ENCODE results near the gene ZNF503.

ZNF503 gene, protein sequence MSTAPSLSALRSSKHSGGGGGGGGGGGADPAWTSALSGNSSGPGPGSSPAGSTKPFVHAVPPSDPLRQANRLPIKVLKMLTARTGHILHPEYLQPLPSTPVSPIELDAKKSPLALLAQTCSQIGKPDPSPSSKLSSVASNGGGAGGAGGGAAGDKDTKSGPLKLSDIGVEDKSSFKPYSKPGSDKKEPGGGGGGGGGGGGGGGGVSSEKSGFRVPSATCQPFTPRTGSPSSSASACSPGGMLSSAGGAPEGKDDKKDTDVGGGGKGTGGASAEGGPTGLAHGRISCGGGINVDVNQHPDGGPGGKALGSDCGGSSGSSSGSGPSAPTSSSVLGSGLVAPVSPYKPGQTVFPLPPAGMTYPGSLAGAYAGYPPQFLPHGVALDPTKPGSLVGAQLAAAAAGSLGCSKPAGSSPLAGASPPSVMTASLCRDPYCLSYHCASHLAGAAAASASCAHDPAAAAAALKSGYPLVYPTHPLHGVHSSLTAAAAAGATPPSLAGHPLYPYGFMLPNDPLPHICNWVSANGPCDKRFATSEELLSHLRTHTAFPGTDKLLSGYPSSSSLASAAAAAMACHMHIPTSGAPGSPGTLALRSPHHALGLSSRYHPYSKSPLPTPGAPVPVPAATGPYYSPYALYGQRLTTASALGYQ

DNA sequence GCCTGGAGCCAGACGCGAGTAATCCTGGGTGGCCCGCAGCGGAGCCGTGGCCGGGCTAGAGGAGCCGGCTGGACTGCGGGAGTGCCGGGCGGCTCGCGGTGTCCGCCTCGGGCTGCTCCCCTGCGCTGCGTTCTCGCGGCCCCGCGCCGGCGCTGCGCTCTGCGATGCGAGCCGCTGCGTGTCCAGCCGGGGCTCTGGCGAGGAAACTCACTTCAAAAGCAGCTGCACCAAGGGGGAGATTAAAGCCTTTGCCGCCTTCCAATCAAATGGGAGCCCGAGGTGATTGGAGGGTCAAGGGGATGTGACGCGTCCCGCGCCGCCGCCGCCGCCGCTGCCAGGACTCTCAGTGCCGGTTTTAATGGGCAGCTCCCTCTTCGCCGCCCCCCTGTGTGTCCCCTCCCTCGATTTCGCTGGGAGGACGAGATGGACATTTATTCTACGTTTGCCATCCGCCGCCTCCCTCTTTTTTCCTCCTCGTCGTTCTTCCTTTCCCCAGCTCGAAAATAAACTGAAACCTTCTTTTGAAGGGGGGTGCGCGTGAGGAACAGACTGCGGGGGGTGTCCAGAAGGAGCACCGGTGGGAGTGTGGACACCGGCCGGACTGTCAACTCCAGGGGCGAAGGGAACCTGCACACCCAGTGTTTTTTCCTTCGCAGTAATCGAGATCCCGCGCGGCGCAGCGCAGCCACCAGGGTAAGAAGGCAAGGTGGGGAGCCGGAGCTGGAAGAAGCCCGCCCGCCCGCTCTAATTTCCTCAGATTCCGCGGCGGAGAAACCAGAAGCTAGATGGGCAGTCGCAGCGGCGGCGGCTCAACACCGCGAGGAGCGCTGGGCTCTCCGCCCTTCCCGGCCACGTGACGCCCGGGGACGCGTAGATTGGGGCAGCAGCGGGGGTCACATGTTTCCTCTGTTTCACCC is at the start of gene ZNF503:
Gene ZNF503 (minus strand): TSS at position 196 of the 917 bp plus-strand sequence. CDS start 345 bp downstream, outside the sequence.
- peak; percentile 91 for DNase-seq

DNA sequence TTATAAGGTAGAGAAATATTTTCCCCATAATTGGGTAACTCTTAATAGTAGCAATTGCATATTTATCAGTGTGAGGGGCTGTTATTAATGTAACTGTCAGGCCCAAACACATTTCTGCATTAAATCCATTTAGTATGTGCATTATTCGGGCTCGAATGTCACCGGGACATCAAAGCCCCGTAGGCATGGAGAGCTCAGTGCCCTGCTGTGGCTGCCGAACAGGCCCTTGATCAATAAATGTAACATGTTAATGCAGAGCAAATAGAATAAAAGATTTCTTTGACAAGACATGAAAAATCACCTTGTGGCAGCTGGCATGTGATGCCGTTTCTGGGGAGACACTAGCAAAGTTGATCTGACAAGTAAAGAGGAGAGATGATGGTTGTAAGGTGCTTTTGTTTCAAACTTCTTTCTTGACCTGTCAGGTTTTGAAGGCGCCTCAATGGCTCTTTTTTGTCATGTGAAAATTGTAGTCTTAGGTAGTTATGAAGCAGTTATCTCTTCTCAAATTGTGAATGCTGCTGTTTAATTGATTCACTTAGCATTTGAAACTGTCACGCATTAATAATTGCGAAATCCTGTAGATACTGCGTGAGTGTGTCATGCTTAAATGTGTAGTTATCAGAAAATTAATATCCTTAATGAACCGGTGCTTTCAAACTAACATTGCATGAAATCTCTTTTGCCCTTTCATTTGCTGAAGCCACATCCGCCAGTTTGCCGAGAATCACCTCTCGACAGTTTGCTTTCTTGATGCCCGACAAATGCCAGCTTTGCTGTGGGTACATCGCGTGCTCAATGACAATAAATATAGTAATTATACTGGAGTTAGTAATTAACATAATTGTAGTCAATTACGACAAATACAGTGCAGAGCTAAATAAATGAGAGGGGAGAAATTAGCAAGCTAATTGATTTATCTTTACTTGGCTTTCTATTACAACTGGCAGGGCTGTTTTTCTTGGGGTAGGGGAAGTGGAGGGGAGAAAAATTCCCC is 49.4 kb upstream of the ZNF503 start:
- DNase-seq: no peak

DNA sequence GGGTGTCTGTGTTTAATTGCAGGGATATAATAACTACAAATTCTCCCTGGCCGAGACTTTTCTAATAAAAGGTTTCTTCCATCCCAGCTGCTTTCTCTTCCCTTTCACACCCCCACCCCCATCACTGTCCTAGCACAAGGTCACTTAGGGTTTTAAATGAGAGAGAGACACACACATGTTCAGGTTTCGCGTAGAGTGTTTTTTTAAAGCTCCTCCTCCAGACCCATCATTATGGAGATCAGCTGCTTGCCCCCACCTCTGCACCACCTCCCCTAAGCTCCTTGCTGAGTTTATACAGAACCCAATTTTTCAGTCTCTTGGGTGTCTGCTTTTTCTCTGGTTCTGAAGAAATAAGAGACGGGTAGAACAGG is 48.5 kb upstream of the ZNF503 start:
- no peak for DNase-seq

DNA sequence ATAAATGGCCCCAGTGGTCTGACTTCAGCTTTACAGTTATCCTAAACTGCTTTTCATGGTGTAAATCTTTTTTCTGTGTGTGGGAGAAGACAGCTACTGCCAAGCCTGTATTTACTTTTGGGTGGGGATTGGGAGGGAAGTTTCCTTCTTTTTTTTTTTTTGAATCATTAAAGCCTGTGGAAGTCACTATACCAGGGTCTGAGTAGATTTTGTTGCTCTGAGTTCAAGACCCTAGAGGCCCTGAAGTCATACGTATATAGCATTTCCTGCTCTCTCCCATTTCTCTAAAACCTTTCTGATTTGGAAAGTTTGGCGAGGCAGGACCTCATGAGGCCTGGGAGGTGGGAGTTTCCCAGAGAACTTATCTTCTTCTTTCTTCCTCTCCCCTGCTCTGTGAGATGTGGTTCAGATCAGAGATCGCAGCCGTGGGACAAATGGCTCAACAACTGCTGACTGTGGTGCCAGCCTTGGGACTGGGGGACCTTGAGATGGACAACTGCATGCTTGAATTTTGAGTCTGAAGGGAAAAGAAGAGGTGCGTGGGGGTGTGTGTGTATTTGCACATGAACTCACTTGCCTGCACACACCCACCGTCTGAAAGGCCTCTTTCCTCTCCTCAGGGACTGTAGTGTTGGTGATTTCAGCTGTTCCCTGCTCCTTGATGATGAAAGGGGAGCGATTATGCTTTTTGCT is 48.0 kb upstream of the ZNF503 start:
- DNase-seq: no peak

DNA sequence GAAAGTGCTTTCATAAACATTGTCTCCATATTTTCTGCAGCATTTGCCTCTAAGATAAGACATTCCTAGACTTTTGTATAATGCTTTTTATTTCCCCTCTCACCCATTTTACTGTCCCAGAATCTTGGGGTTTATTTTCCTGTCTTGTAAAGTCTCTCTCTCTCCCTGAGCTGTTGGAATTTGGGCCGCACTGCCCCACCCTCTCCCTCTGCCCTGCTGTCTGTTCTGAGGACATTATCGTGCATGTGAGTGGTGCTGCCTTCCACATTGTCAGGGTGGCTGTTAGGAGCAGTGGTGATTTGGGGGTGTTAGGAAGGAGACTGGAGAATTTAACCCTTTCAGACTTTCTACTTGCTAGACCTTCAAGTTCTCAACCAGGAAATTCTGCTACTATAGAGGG is 46.6 kb upstream of the ZNF503 start:
- DNase-seq: no peak

DNA sequence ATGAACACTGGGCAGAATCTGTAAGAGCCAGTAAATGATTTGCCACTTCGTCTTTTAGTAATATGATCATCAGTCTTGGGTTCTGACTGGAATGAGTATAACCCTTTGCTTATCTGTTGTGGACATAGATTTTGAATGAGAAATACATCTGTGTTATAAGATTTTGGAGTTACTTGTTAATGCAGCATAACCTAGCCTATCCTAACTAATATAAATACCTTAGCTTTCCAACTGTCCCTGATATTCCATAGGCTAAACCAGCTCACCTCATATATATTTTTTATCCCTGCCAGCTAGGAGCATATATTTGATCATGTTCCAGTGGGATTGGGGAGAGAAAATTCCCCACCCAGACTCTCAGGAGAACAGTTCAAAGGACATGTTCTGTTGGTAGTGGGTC is 44.9 kb upstream of the ZNF503 start:
- DNase-seq: no peak

DNA sequence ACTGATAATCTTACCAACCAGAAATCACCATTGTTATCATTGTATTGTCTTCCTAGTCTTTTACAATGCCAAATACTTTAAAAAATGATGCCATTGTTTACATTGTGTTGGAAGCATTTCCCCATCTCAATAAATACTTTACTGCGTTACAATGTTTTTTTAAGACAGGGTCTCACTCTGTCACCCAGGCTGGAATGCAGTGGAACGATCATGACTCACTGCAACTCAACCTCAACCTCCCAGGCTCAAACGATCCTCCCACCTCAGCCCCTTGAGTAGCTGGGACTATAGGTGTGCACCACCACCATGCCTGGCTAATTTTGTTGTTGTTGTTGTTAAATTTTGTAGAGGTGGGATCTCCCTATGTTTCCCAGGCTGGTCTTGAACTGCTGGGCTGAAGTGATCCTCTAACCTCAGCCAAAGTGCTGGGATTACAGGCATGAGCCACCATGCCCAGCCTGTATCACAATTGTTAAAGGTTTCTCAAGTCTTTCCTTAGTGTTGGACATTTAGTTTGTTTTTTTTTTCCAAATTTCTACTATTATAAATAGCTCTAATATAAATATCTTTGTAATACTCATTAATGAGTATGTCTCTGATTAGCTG is 43.3 kb upstream of the ZNF503 start:
- no peak for DNase-seq

DNA sequence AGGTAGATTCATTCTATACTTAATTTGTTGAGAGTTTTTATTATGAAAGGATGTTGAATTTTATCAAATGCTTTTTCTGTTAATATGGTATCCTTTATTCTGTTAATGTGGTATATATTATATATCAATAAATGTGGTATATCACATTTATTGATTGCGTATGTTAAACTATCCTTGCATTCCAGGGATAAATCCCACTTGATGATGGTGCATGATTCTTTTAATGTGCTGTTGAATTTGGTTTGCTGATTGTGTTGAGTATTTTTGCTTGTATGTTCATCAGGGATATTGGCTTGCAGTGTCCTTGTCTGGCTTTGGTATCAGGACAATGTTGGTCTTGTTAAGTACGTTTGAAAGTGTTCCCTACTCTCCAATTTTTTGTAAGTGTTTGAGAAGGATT is 41.8 kb upstream of the ZNF503 start:
- no peak for DNase-seq

DNA sequence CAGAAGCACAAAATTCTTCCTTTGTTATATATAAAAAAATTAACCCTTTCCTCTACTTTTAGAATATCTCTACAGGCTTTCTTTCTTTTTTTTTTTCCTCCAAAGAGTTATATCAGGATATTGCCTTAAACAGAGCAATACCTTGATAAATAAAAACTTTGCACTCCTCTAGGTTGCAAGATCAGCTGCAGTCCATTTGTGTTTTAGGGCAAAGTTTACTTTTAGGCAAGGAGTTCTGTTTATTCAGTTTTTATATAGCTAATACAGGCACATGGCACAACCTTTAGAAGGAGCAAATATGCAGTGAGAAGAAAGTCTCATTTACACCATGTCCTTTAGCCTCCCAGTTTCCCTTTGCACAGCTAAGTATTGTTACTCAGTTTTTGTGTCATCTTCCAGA is 40.1 kb upstream of the ZNF503 start:
- DNase-seq: no peak

DNA sequence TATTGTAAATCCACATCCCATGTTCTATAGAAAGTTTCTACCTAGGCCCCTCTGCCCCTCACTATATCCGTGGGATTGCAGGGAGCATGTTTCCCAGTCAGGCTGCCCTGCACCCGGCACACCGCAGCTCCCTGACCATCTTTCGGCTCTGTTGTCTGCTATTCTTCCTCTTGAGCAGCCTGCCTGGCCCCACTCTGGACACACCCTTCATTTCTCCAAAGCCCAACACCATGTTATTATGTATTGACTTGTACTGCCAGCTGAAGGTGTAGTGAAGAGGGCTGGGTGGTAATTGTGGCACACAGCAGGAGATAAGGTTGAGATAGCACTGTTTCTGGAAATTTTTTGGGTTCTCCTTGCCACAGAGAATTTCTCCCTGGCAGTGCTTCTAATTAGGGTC is 39.6 kb upstream of the ZNF503 start:
- DNase-seq: no peak

DNA sequence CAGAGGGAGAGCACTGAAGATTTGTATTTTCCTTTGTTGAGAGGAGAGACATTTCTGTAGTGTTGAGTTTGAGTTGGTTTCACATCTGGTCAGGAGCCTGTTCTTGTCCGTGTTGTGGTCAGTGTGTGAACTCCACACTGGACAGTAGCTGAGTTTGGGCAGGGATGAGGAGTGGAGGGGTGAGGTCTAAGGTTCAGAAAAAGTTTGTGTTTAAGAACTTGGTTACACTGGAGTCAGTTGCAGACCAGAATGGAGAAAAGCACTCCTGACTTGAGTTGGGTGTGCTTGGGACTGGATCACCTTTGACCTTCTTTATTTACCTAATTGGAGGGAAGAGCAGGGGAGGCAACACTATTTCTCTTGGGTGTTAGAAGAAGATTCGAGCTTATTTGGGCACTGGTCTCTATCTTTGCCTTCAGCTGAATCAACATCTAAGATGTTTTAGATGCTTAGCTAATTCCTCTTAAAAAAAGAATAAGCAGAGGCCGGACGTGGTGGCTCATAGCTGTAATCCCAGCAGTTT is 38.8 kb upstream of the ZNF503 start:
- DNase-seq: no peak

DNA sequence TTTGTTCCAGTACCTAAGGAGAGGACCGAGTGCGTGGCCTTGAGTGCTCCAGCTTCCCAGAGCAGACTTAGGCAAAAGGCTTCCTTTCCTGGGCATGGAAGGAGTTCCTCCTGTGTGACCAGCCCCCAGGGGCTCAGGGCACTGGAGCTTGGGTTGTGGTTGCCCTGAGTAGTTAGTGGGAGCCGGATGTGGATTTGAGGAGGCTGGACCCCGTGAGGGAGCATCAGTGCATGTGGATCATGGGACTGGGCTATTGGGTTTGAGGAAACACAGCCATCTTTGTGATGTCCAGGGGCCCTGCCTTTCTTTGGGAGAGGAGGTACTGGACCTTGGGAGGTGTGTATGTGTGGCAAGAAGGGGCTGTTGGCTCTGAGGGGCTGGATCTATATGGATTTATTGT is 38.2 kb upstream of the ZNF503 start:
- DNase-seq: no peak

DNA sequence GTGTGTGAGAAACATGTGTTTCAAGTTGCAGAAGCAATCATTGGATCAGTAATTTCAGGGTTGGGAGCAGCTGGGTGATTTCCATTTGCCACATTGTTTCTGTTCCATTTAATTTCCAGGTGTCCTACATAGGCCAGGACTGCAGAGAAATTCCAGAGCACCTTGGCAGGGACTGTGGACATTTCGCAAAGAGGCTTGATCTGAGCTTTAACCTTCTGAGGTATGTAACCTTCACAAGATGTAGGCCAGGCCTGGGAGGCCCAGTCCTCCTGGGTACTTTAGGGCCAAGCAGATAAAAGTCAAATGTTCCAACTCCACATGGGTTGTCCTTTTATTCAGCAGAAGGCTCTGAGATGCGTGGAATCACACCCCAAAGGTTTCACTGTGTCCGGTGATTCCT is 36.7 kb upstream of the ZNF503 start:
- no peak for DNase-seq

DNA sequence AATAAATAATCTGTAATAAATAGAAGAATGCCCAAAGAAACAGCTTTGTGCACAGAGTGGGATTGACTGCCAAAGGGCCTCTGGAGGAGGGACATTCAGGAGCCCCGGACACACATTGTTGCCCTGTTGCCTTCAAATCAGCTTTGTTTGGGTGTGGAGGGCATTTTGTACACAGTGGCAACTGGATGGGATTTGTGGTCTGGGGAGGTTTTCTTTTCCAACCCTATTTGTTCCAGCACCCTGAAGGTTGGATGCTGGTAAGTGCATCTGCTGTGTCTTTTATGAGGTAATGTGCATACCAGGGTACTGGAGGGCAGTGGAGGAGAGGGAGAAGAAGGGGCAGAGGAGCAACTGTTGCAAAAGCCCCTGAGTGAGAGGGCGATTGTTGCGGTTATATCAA is 36.1 kb upstream of the ZNF503 start:
- DNase-seq: no peak

DNA sequence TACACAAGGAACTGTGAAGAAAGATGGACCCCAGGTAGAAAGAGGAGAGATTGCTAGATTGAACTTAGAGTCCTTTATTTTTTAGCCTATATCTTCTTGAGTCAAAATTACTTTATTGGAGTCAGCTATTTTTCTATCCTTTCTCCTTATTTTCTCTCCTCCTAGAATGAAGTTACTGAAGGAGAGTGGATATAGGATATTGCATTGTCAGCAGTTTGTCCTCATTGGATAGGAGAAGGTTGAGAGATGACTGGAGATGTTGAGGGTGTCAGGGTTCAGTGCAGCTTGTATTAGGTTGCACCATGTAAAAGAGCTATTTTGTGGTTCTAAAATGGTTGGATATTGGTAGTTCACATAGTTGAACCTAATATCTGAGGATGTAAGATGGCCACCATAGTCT is 35.3 kb upstream of the ZNF503 start:
- no peak for DNase-seq

DNA sequence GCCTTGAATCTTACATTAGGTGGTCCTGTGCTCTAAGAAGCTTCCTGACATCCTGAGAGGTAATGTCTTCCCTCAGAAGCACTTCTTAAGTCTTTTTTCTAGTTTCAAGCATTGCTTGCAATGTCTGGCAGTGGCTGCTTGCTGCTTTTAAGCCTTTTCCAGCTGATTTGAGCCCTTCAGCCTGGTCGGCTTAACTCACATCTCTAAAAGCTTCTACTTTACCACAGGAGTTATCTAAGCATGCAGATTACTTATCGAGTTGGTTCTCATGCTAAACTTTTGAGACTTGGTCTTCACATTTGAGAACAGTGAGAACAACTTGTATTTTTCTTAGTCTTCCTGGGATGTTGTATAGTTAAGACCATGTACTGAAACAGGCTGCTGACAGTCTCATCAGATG is 33.7 kb upstream of the ZNF503 start:
- DNase-seq: no peak

DNA sequence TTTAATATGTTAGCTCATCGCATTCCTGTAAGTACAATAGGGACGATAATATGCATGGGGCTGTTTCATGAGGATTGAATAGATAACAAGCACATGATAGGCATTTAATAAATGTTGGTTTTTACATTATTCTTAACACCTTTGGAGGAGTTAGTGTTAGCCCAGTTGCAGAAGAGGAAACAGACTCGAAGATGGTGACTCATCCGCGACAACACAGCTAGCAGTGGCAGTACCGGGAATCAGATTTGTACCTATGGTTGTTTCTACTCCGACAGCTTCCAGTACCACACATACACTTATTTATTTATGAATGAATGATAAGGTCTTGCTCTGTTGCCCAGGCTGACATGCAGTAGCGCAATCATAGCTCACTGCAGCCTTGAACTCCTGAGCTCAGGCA is 32.7 kb upstream of the ZNF503 start:
- DNase-seq: no peak

DNA sequence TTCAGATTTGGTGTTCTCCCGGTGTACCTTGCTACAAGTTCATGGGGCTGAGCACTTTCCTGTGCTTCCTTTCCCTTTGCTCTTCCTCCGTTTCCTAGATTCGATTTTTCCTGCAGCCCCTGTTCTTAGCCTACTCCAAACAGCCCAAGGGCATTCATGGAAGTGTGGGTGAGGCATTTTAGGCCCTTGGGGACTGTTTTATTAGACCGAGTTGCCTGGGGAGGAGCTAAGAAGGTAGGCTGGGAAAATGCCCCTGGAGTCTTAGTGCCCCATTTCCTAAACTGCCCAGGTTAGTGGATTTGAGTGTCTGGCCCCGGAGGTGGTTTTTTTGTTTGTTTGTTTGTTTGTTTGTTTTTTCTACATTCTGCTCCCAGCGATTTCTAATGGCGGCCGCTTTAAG is 31.7 kb upstream of the ZNF503 start:
- no peak for DNase-seq

DNA sequence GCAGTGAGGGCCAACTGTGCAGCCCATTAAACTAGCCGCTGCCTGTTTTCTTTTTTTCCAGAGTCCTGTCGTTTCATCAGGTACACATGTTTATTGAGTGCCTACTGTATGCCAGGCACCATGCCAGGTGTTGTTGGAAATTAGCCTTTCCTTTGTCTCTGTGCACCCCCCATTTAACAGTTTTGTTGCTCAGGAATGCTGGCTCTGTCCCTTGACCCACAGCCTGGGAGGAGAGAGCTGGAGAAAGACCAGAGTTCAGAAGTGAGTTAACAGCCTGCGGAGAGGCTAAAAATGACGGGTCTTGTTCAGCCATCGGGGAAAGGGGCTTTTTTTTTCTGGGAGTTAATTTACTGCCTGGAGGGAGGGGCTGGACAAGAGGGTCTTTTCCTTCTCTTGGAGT is 31.2 kb upstream of the ZNF503 start:
- DNase-seq: no peak

DNA sequence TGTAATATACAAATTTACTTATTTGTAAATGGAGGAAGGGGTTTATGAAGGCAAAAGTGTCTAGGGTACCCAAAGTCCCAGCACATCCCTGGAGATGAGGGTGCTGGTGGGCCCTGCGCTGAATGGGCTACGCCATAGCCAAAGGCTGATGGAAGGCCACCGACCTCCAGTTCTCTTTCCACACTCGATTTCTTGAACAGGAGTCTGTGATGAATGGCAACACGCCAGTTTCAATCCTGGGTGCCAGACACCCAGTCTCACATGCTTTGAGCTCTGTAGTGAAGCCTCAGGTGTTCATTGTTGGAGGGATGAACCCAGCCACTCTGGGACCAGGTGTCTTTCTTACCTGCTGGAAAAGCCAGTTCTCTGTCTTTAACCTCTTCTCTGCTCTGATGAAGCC is 30.6 kb upstream of the ZNF503 start:
- DNase-seq: no peak
